HEK293 (cell line): Measurements from ENCODE around the gene RBM39.
A peak's percentile ranks its signal among the peaks of the same experiment; 100 is the strongest.

ENCODE experiments used
- FEZF1 ChIP-seq: fragments of 450-650 bp; formaldehyde crosslinking; IDR thresholded peaks from 2 replicates; pipeline ENCODE4 v1.5.1; 2016; ENCODE audit warnings: missing biosample characterization, missing genetic modification characterization
- GLI2 ChIP-seq: fragments of 450-650 bp; formaldehyde crosslinking; IDR thresholded peaks from 2 replicates; pipeline ENCODE4; 2017; ENCODE audit warnings: missing biosample characterization, missing genetic modification characterization, low read depth, borderline replicate concordance
- KLF10 ChIP-seq: fragments of 450-650 bp; IDR thresholded peaks from 2 replicates; pipeline ENCODE4 v1.5.1; 2018; ENCODE audit warnings: missing biosample characterization, mild to moderate bottlenecking, missing genetic modification characterization
- YY1 ChIP-seq: fragments of 450-650 bp; formaldehyde crosslinking; IDR thresholded peaks from 2 replicates; pipeline ENCODE4 v1.5.1; 2018; ENCODE audit warnings: missing biosample characterization, missing genetic modification characterization
- ZBTB10 ChIP-seq: fragments of 450-650 bp; formaldehyde crosslinking; IDR thresholded peaks from 2 replicates; pipeline ENCODE4 v1.5.1; 2016; ENCODE audit warnings: missing biosample characterization, missing genetic modification characterization
- ZIC2 ChIP-seq: fragments of 450-650 bp; formaldehyde crosslinking; IDR thresholded peaks from 2 replicates; pipeline ENCODE4 v1.5.1; 2016; ENCODE audit warnings: missing biosample characterization, missing genetic modification characterization
- ZNF18 ChIP-seq: fragments of 450-650 bp; formaldehyde crosslinking; IDR thresholded peaks from 2 replicates; pipeline ENCODE4 v1.5.1; 2016; ENCODE audit warnings: missing biosample characterization, missing genetic modification characterization
- ZNF223 ChIP-seq: fragments of 450-650 bp; formaldehyde crosslinking; IDR thresholded peaks from 2 replicates; pipeline ENCODE4 v1.5.1; 2016; ENCODE audit warnings: missing biosample characterization, missing genetic modification characterization
- ZNF391 ChIP-seq: fragments of 450-650 bp; formaldehyde crosslinking; IDR thresholded peaks from 2 replicates; pipeline ENCODE4 v1.5.1; 2016; ENCODE audit warnings: low read depth, missing biosample characterization, missing genetic modification characterization, borderline replicate concordance
- ZNF449 ChIP-seq: fragments of 450-650 bp; formaldehyde crosslinking; IDR thresholded peaks from 2 replicates; pipeline ENCODE4 v1.5.1; 2017; ENCODE audit warnings: missing biosample characterization, mild to moderate bottlenecking, missing genetic modification characterization, moderate library complexity
- ZNF488 ChIP-seq: fragments of 450-650 bp; formaldehyde crosslinking; IDR thresholded peaks from 2 replicates; pipeline ENCODE4 v1.5.1; 2016; ENCODE audit warnings: missing biosample characterization, missing genetic modification characterization
- ZNF571 ChIP-seq: fragments of 450-650 bp; formaldehyde crosslinking; IDR thresholded peaks from 2 replicates; pipeline ENCODE4 v1.5.0; 2017; ENCODE audit warnings: missing biosample characterization, missing genetic modification characterization
- ZNF596 ChIP-seq: fragments of 450-650 bp; IDR thresholded peaks from 2 replicates; pipeline ENCODE4 v1.5.0; 2018; ENCODE audit warnings: missing biosample characterization, mild to moderate bottlenecking, missing genetic modification characterization, moderate library complexity
- ZNF610 ChIP-seq: fragments of 450-650 bp; formaldehyde crosslinking; IDR thresholded peaks from 2 replicates; pipeline ENCODE4 v1.5.1; 2016; ENCODE audit warnings: missing biosample characterization, missing genetic modification characterization, borderline replicate concordance
- ZNF660 ChIP-seq: fragments of 450-650 bp; IDR thresholded peaks from 2 replicates; pipeline ENCODE4 v1.5.1; 2018; ENCODE audit warnings: missing biosample characterization, mild to moderate bottlenecking, missing genetic modification characterization
- ZNF692 ChIP-seq: fragments of 450-650 bp; formaldehyde crosslinking; IDR thresholded peaks from 2 replicates; pipeline ENCODE4 v1.5.1; 2016; ENCODE audit warnings: missing biosample characterization, missing genetic modification characterization
- ZNF701 ChIP-seq: fragments of 450-650 bp; formaldehyde crosslinking; IDR thresholded peaks from 2 replicates; pipeline ENCODE4 v1.5.1; 2016; ENCODE audit warnings: missing biosample characterization, missing genetic modification characterization
- TF ChIP-seq, protein P1 (sequence below): fragments of 450-650 bp; formaldehyde crosslinking; IDR thresholded peaks from 2 replicates; pipeline ENCODE4 v1.5.1; 2016; ENCODE audit warnings: missing biosample characterization, missing genetic modification characterization
- TF ChIP-seq, protein P2 (sequence below): fragments of 450-650 bp; formaldehyde crosslinking; optimal IDR thresholded peaks from 2 replicates; pipeline ENCODE3; 2016; ENCODE audit warnings: missing biosample characterization, mild to moderate bottlenecking, missing genetic modification characterization
- TF ChIP-seq, protein P3 (sequence below): sonication (generic); formaldehyde crosslinking; IDR thresholded peaks from 2 replicates; pipeline ENCODE4 v1.8.1; 2022; ENCODE audit warnings: mild to moderate bottlenecking, moderate library complexity, missing genetic modification reagents
- TF ChIP-seq, protein P4 (sequence below): fragments of 450-650 bp; formaldehyde crosslinking; IDR thresholded peaks from 2 replicates; pipeline ENCODE4 v1.5.1; 2016; ENCODE audit warnings: missing biosample characterization, missing genetic modification characterization
- TF ChIP-seq, protein P5 (sequence below): fragments of 450-650 bp; formaldehyde crosslinking; IDR thresholded peaks from 2 replicates; pipeline ENCODE4 v1.5.1; 2016; ENCODE audit warnings: missing biosample characterization, missing genetic modification characterization, low read depth

The RBM39 gene

GRCh38 chr20:35664466-35665206 lies 77.4 kb downstream of the RBM39 start, which contains the start of the genes CPNE1 and RBM12 (continued):
- no peak for TF ChIP-seq ZNF488
- TF ChIP-seq, protein P1, sequence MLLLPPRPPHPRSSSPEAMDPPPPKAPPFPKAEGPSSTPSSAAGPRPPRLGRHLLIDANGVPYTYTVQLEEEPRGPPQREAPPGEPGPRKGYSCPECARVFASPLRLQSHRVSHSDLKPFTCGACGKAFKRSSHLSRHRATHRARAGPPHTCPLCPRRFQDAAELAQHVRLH (tag by site-specific recombination): no peak
- TF ChIP-seq, protein P2, sequence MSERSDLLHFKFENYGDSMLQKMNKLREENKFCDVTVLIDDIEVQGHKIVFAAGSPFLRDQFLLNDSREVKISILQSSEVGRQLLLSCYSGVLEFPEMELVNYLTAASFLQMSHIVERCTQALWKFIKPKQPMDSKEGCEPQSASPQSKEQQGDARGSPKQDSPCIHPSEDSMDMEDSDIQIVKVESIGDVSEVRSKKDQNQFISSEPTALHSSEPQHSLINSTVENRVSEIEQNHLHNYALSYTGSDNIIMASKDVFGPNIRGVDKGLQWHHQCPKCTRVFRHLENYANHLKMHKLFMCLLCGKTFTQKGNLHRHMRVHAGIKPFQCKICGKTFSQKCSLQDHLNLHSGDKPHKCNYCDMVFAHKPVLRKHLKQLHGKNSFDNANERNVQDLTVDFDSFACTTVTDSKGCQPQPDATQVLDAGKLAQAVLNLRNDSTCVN (tag by site-specific recombination): peak; percentile 71
- TF ChIP-seq ZIC2 (tag by site-specific recombination): peak; percentile 10; the same call in 1 of the 2 replicates
- no peak for TF ChIP-seq ZNF660
- TF ChIP-seq, protein P3, sequence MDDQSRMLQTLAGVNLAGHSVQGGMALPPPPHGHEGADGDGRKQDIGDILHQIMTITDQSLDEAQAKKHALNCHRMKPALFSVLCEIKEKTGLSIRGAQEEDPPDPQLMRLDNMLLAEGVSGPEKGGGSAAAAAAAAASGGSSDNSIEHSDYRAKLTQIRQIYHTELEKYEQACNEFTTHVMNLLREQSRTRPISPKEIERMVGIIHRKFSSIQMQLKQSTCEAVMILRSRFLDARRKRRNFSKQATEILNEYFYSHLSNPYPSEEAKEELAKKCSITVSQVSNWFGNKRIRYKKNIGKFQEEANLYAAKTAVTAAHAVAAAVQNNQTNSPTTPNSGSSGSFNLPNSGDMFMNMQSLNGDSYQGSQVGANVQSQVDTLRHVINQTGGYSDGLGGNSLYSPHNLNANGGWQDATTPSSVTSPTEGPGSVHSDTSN (CRISPR knock-in tag): 0 out of 2 replicates have a peak, but pooled peaks have one; percentile 46
- TF ChIP-seq, protein P4, sequence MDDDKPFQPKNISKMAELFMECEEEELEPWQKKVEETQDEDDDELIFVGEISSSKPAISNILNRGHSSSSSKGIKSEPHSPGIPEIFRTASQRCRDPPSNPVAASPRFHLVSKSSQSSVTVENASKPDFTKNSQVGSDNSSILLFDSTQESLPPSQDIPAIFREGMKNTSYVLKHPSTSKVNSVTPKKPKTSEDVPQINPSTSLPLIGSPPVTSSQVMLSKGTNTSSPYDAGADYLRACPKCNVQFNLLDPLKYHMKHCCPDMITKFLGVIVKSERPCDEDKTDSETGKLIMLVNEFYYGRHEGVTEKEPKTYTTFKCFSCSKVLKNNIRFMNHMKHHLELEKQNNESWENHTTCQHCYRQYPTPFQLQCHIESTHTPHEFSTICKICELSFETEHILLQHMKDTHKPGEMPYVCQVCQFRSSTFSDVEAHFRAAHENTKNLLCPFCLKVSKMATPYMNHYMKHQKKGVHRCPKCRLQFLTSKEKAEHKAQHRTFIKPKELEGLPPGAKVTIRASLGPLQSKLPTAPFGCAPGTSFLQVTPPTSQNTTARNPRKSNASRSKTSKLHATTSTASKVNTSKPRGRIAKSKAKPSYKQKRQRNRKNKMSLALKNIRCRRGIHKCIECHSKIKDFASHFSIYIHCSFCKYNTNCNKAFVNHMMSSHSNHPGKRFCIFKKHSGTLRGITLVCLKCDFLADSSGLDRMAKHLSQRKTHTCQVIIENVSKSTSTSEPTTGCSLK (tag by site-specific recombination): no peak
- TF ChIP-seq ZNF223 (tag by site-specific recombination): 0 out of 2 replicates have a peak, but pooled peaks have one; percentile 66
- no peak for TF ChIP-seq ZNF571
- no peak for TF ChIP-seq GLI2
- TF ChIP-seq ZNF18 (tag by site-specific recombination): no peak; the same call in 1 of the 2 replicates
- TF ChIP-seq YY1 (tag by site-specific recombination): peak; percentile 92
- TF ChIP-seq ZNF692: peak; percentile 77; the same call in 1 of the 2 replicates
- peak; percentile 44; the same call in 1 of the 2 replicates for TF ChIP-seq ZBTB10 (tag by site-specific recombination)
- peak; percentile 82 for TF ChIP-seq ZNF449 (tag by site-specific recombination)
- TF ChIP-seq ZNF610 (tag by site-specific recombination): no peak
- TF ChIP-seq FEZF1 (tag by site-specific recombination): no peak
- TF ChIP-seq, protein P5, sequence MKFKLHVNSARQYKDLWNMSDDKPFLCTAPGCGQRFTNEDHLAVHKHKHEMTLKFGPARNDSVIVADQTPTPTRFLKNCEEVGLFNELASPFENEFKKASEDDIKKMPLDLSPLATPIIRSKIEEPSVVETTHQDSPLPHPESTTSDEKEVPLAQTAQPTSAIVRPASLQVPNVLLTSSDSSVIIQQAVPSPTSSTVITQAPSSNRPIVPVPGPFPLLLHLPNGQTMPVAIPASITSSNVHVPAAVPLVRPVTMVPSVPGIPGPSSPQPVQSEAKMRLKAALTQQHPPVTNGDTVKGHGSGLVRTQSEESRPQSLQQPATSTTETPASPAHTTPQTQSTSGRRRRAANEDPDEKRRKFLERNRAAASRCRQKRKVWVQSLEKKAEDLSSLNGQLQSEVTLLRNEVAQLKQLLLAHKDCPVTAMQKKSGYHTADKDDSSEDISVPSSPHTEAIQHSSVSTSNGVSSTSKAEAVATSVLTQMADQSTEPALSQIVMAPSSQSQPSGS (tag by site-specific recombination): 0 out of 2 replicates have a peak, but pooled peaks have one; percentile 3
- TF ChIP-seq KLF10 (tag by site-specific recombination): peak; percentile 32; the same call in 1 of the 2 replicates
- peak; percentile 91; the same call in 1 of the 2 replicates for TF ChIP-seq ZNF391 (tag by site-specific recombination)
- TF ChIP-seq ZNF596 (tag by site-specific recombination): no peak
- TF ChIP-seq ZNF701 (tag by site-specific recombination): no peak
